IPS DF 6.9 (cell line): ENCODE results near the gene RBM3.
"Not testable (repeated sequence)": the region's sequence is repeated elsewhere in the genome, so short reads cannot be mapped to it uniquely, and the experiment has no call there.

Experiments
- DNase-seq: peaks from one replicate; pipeline ENCODE4 v3.0.0-alpha.2; 2013; ENCODE audit warnings: low read depth, low spot score
- H3K27ac ChIP-seq: one replicate; pipeline ENCODE4 v1.5.1; 2013; ENCODE audit warnings: low read length, control low read depth
- H3K27me3 ChIP-seq: 2 replicates; pipeline ENCODE4 v1.6.1; 2013; ENCODE audit warnings: mild to moderate bottlenecking, low read length; ENCODE audit not compliant: control insufficient read depth, insufficient read depth
- H3K36me3 ChIP-seq: 2 replicates; pipeline ENCODE4 v1.6.1; 2013; ENCODE audit warnings: low read length; ENCODE audit not compliant: control insufficient read depth, insufficient read depth
- H3K4me1 ChIP-seq: 2 replicates; pipeline ENCODE4 v1.6.1; 2013; ENCODE audit warnings: low read length; ENCODE audit not compliant: control insufficient read depth, insufficient read depth
- H3K4me3 ChIP-seq: 2 replicates; pipeline ENCODE4 v1.5.1; 2013; ENCODE audit warnings: mild to moderate bottlenecking, low read length
- H3K9me3 ChIP-seq: 2 replicates; pipeline ENCODE4 v1.6.1; 2013; ENCODE audit warnings: low read length, inconsistent platforms; ENCODE audit not compliant: control insufficient read depth, insufficient read depth
- WGBS: extraction: QIAGEN DNeasy Blood & Tissue Kit; methylation state at CpG from one replicate; pipeline ENCODE4 v1.1.7; 2013; ENCODE audit warnings: mixed read lengths, missing lambda C conversion rate; ENCODE audit not compliant: insufficient read length, insufficient coverage; 5-methylcytosine and 5-hydroxymethylcytosine counted together

RBM3 gene

GRCh38 chrX:48540480-48540879, 33.8 kb upstream of the RBM3 start:
- Histone ChIP-seq H3K4me3 (no peak overlapping the region; the same call in 1 of the 2 replicates), H3K27ac (no peak overlapping the region), H3K4me1 (peaks cover 1% of the 10 kb centered on the region), H3K9me3 (no peaks in the 10 kb centered on the region), H3K36me3 (no peaks in the 10 kb centered on the region), H3K27me3 (no peaks in the 10 kb centered on the region)
- no CpG with 5 or more reads among the region's 7 CpGs for WGBS
- DNase-seq: no peak

GRCh38 chrX:48541140-48541814, 33.0 kb upstream of the RBM3 start:
- no CpG with 5 or more reads among the region's 10 CpGs for WGBS
- H3K9me3 ChIP-seq: no peaks in the 10 kb centered on the region
- H3K36me3 ChIP-seq: no peaks in the 10 kb centered on the region
- no peak for DNase-seq
- no peak overlapping the region for H3K4me3 ChIP-seq
- no peaks in the 10 kb centered on the region for H3K27me3 ChIP-seq
- no peak overlapping the region for H3K27ac ChIP-seq
- H3K4me1 ChIP-seq: peaks cover 1% of the 10 kb centered on the region

GRCh38 chrX:48548871-48549270, 25.4 kb upstream of the RBM3 start:
- H3K4me1 ChIP-seq: no peaks in the 10 kb centered on the region
- no peaks in the 10 kb centered on the region for H3K27me3 ChIP-seq
- no CpG with 5 or more reads among the region's 3 CpGs for WGBS
- no peaks in the 10 kb centered on the region for H3K36me3 ChIP-seq
- H3K9me3 ChIP-seq: no peaks in the 10 kb centered on the region
- no peak overlapping the region for H3K4me3 ChIP-seq
- no peak for DNase-seq
- H3K27ac ChIP-seq: no peak overlapping the region

GRCh38 chrX:48555731-48556325, 18.5 kb upstream of the RBM3 start:
- not testable (repeated sequence) for H3K4me1 ChIP-seq, H3K36me3 ChIP-seq, DNase-seq, H3K4me3 ChIP-seq, H3K27me3 ChIP-seq, H3K9me3 ChIP-seq, H3K27ac ChIP-seq
- no CpG with 5 or more reads among the region's 9 CpGs for whole genome bisulfite sequencing

GRCh38 chrX:48558271-48558670, 16.0 kb upstream of the RBM3 start:
- Histone ChIP-seq H3K27me3 (no peaks in the 10 kb centered on the region), H3K27ac (no peak overlapping the region), H3K36me3 (peaks cover 5% of the 10 kb centered on the region; the same call in 1 of the 2 replicates), H3K4me1 (no peaks in the 10 kb centered on the region), H3K4me3 (no peak overlapping the region), H3K9me3 (no peaks in the 10 kb centered on the region)
- no peak for DNase-seq
- no CpG with 5 or more reads among the region's 4 CpGs for WGBS

GRCh38 chrX:48559636-48560035, 14.6 kb upstream of the RBM3 start:
- H3K36me3 ChIP-seq: peaks cover 5% of the 10 kb centered on the region; the same call in 1 of the 2 replicates
- no peak overlapping the region for H3K4me3 ChIP-seq
- no peaks in the 10 kb centered on the region for H3K4me1 ChIP-seq
- no peak overlapping the region for H3K27ac ChIP-seq
- no peaks in the 10 kb centered on the region for H3K9me3 ChIP-seq
- WGBS: no CpG with 5 or more reads among the region's 24 CpGs
- no peaks in the 10 kb centered on the region for H3K27me3 ChIP-seq
- no peak for DNase-seq

- Histone ChIP-seq H3K27ac (no peak overlapping the region), H3K4me3 (no peak overlapping the region), H3K4me1 (no peaks in the 10 kb centered on the region), H3K36me3 (peaks cover 5% of the 10 kb centered on the region; the same call in 1 of the 2 replicates), H3K9me3 (no peaks in the 10 kb centered on the region), H3K27me3 (no peaks in the 10 kb centered on the region)
- WGBS: no CpG with 5 or more reads among the region's 14 CpGs
- no peak for DNase-seq
Measured at GRCh38 chrX:48560056-48560455, 14.2 kb upstream of the RBM3 start.

GRCh38 chrX:48560681-48561080, 13.6 kb upstream of the RBM3 start:
- no peaks in the 10 kb centered on the region for H3K9me3 ChIP-seq
- no peak for DNase-seq
- H3K27ac ChIP-seq: no peak overlapping the region
- no CpG with 5 or more reads among the region's 12 CpGs for WGBS
- H3K27me3 ChIP-seq: no peaks in the 10 kb centered on the region
- H3K4me3 ChIP-seq: no peak overlapping the region
- H3K36me3 ChIP-seq: peaks cover 5% of the 10 kb centered on the region; the same call in 1 of the 2 replicates
- H3K4me1 ChIP-seq: no peaks in the 10 kb centered on the region

GRCh38 chrX:48569958-48570357, 4.3 kb upstream of the RBM3 start:
- H3K36me3 ChIP-seq: no peaks in the 10 kb centered on the region
- no peaks in the 10 kb centered on the region for H3K27me3 ChIP-seq
- H3K4me3 ChIP-seq: no peak overlapping the region
- no CpG with 5 or more reads among the region's 1 CpG for WGBS
- H3K9me3 ChIP-seq: no peaks in the 10 kb centered on the region
- H3K27ac ChIP-seq: no peak overlapping the region
- no peaks in the 10 kb centered on the region for H3K4me1 ChIP-seq
- DNase-seq: no peak

- Histone ChIP-seq H3K9me3 (no peaks in the 10 kb centered on the region), H3K27ac (no peak overlapping the region), H3K4me1 (0 out of 2 replicates have a peak, but pooled peaks cover 3% of the 10 kb centered on the region), H3K27me3 (no peaks in the 10 kb centered on the region), H3K36me3 (peaks cover 18% of the 10 kb centered on the region), H3K4me3 (peak overlapping the region; percentile 53; the same call in 1 of the 2 replicates)
- WGBS: no CpG with 5 or more reads among the region's 19 CpGs
- DNase-seq: no peak
Measured at GRCh38 chrX:48573690-48574269, 504 bp upstream of the RBM3 start.
